DOHH2 (cell line): ENCODE data around the gene HHEX.

Source experiments
- CTCF ChIP-seq: fragments of 200-600 bp; sonication (generic); IDR thresholded peaks from one replicate; pipeline ENCODE4 v1.5.1; 2014; ENCODE audit warnings: antibody characterized with exemption, mild to moderate bottlenecking, low read depth, low read length; ENCODE audit not compliant: poor library complexity, severe bottlenecking
- EZH2phosphoT487 ChIP-seq: fragments of 200-600 bp; sonication (generic); IDR thresholded peaks from 2 replicates; pipeline ENCODE4 v1.6.1; 2017; ENCODE audit warnings: borderline replicate concordance, mild to moderate bottlenecking, antibody characterized with exemption, low read length, moderate library complexity, mixed read lengths

GRCh38 chr10:92667078-92667477, 22.7 kb upstream of the HHEX start:
- no peak for TF ChIP-seq CTCF
- no peak for TF ChIP-seq EZH2phosphoT487
